ENCODE data around the gene DNAJA4. TPM values are rescaled to one million over a fixed set of nuclear protein-coding genes. Genes with fewer than 3 reads are reported as not detected.
"Not testable (repeated sequence)": the region's sequence is repeated elsewhere in the genome, so short reads cannot be mapped to it uniquely, and the experiment has no call there.

DNAJA4 gene
- total RNA-seq, 1 donor from 2014 or later, result 18.0 TPM

DNA sequence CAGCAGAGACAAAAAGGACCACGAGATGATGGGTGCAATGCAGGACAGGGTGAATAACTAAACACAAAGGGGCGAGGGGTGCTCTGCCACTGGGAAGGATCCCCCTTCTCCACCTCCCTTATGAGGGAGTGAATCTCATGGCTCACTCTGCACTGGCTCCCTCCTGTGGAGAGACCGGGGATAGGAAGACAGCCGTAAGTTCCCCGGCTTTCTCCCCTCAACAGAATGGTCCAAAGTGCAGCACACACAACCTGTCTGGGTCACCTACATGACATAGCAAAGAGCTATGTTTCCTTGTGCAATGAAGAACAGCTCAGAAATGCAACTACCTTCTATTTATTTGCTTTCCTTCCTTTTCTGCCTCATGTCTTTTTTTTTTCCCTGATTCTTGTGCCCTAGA is 22.2 kb upstream of the DNAJA4 start:
- ATAC-seq, result no peak
- peak; percentile 43 for DNase-seq (ENCODE audit: low spot score)
- intact Hi-C loops (cut with DNase I), result no loop called here

DNA sequence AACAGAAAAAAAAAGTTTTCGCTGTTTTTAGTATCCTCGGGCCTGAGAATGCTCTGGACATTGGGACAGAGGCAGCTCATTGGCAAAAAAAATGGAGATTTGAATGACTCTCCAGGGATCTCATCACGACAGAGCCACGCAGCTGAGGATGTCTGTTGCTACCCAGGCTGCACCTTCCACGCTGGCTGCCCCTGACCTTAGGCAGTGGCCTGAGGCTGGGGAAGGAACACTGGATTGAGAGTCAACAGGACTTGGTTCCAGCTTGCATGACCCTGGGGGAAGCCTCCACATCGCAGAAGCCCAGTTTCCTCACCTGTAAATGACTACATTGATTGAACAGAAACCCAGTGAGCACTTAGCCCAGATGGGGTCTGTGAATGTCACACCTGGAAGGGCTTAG is 21.3 kb upstream of the DNAJA4 start:
- intact Hi-C loops (cut with DNase I), result no loop called here
- peak; percentile 37 for DNase-seq (ENCODE audit: low spot score)
- ATAC-seq, result no peak

DNA sequence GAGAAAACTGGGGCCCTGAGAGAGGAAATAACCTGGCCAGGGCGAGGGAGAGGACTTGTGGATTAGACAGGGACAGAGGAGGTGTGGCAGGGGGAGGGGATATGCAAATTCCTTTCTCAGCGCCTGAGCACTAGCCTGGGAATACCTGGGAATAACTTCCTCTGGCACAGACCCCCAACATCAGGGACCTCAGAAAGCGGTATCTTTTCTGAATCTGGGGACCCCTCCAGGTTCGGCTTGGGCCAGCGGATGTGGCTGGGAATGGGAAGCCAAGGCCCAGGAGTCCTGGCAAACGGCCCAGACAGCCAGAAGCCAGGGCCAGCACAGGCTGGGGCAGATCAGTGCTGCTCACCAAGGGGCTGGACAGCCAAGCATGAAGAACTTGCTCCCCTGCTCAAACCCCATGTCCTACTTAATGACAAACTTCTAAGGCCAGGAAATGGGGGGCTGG is 20.8 kb upstream of the DNAJA4 start:
- intact Hi-C loops (cut with DNase I), result no loop called here
- peak; percentile 66 for DNase-seq (ENCODE audit: low spot score)
- ATAC-seq, result peak; percentile 63

DNA sequence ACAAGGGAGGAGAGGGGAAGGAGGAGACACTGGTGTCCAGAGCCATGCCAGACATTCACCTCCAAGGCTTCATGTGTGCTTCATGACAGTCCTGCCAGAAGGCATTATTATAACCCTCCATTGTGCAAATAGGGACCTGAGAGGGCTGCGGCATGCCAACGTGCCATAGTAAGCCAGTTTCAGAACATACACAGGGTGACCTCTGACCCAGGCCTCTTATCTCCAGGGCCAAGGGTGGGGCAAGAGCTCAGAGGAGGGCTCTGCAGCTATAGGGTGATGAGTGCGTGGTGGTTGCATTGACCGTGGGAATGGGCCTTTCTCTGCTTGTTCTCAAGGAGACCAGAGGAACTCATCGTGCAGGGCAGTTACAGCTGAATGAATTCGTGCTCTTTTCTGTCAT is 20.3 kb upstream of the DNAJA4 start:
- ATAC-seq (no peak), DNase-seq (ENCODE audit: low spot score) (peak; percentile 22)
- intact Hi-C loops (cut with DNase I), result no loop called here

DNA sequence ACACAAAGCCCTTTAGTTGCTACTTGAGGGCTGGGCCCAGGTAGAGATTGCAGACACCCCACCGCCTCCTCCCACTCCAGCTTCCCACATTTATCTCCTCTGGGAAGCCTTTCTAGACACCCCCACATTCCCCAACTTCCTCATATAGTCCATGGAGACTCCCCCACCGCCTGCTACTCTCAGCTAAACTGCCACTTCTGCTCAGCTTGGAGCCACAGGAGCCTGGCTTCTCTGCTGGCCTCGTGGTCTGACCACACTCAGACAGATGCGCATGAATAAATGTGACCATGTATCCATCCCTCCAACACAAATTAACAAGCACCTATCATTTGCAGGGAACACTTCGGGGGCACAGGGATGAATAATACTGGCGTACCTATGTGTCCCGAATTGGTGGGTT is 19.5 kb upstream of the DNAJA4 start:
- intact Hi-C loops (cut with DNase I), result loop anchor here (5.0 kb wide), 1 partner anchor 878 kb away; no protein-coding TSS in a partner anchor
- ATAC-seq, result no peak
- peak; percentile 28 for DNase-seq (ENCODE audit: low spot score)

DNA sequence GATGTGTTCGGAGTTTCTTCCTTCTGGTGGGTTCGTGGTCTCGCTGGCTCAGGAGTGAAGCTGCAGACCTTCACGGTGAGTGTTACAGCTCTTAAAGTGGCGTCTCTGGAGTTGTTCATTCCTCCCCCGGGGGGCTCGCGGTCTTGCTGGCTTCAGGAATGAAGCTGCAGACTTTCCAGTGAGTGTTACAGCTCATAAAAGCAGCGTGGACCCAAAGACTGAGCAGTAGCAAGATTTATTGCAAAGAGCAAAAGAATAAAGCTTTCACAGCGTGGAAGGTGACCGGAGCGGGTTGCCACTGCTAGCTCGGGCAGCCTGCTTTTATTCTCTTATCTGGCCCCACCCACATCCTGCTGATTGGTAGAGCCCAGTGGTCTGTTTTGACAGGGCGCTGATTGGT is 19.0 kb upstream of the DNAJA4 start:
- intact Hi-C loops (cut with DNase I), result loop anchor here (5.0 kb wide), 1 partner anchor 878 kb away; no protein-coding TSS in a partner anchor
- DNase-seq (ENCODE audit: low spot score), result peak; percentile 15
- ATAC-seq, result not testable (repeated sequence)

DNA sequence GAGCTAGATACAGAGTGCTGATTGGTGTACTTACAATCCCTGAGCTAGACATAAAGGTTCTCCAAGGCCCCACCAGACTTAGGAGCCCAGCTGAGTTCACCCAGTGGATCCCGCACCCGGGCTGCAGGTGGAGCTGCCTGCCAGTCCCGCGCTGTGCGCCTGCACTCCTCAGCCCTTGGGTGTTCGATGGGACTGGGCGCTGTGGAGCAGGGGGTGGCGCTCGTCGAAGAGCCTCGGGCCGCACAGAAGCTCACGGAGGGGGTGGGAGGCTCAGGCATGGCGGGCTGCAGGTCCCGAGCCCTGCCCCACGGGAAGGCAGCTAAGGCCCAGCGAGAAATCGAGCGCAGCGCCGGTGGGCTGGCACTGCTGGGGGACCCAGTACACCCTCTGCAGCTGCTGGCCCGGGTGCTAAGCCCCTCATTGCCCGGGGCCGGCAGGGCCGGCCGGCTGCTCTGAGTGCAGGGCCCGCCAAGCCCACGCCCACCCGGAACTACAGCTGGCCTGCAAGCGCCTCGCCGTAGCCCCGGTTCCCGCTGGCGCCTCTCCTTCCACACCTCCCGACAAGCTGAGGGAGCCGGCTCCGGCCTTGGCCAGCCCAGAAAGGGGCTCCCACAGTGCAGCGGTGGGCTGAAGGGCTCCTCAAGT is 18.3 kb upstream of the DNAJA4 start:
- intact Hi-C loops (cut with DNase I), result loop anchor here (5.0 kb wide), 1 partner anchor 879 kb away; no protein-coding TSS in a partner anchor
- DNase-seq (ENCODE audit: low spot score), result peak; percentile 39
- ATAC-seq, result not testable (repeated sequence)

DNA sequence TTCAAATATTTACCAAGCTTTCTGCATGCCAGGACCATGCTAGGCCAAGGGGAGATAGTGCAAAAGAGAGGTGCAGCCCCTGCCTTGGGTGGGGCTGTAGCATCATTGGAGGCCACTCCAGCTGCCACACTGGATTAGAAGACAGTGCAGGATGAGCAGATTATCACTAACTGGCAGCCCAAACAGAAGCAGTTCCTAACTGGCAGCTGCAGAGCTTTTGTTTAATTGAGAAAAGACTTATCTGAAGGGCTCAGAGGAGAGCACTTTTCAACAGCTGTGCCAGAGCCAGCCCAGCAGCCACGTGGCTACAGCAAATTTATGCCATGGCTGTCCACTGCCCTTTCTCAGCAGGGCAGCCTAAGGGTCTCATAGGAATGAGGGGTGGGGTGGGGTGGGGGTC is 16.5 kb upstream of the DNAJA4 start:
- DNase-seq (ENCODE audit: low spot score) (no peak), ATAC-seq (no peak)
- intact Hi-C loops (cut with DNase I), result loop anchor here (5.0 kb wide), 1 partner anchor 881 kb away; no protein-coding TSS in a partner anchor

DNA sequence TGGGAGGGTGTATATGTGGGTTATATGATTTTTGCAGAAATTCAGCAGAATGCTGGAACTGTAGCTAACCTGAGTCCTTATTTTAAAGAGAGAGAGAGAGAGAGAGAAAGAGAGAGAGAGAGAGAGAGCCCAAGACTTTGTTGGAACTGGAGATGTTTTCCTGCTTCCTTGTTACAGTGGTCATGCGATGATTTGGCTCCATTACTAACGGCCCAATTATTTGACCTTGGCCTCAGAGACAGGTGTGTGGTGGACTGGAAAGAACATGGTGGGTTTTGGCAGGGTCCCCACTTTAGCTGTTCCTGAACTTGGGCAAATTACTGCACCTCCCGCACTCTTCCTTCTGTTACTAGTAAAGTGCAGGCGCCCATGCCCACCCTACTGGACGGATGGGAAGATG is 15.2 kb upstream of the DNAJA4 start:
- intact Hi-C loops (cut with DNase I), result loop anchor here (5.0 kb wide), 1 partner anchor 882 kb away; no protein-coding TSS in a partner anchor
- DNase-seq (ENCODE audit: low spot score) (no peak), ATAC-seq (no peak)

DNA sequence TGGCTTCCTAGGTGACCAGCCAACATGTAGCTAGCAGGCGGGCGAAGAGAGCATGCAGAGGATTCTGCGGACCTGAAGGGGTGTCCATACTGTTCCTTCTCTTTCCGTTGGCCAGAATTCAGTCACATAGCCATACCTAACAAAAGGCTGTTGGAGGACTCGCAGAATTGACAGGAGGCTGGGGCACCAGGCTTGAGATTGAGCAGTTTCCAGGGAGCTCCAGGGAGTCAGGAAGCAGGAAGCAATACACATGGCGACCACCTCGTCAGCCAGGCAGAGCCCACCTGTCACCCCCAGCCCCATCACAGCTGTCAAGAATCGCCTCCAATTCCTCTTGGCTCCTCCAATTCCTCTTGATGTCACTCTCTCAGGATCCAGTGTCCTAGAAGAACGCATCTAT is 13.2 kb upstream of the DNAJA4 start:
- intact Hi-C loops (cut with DNase I), result no loop called here
- DNase-seq (ENCODE audit: low spot score), result no peak
- no peak for ATAC-seq

DNA sequence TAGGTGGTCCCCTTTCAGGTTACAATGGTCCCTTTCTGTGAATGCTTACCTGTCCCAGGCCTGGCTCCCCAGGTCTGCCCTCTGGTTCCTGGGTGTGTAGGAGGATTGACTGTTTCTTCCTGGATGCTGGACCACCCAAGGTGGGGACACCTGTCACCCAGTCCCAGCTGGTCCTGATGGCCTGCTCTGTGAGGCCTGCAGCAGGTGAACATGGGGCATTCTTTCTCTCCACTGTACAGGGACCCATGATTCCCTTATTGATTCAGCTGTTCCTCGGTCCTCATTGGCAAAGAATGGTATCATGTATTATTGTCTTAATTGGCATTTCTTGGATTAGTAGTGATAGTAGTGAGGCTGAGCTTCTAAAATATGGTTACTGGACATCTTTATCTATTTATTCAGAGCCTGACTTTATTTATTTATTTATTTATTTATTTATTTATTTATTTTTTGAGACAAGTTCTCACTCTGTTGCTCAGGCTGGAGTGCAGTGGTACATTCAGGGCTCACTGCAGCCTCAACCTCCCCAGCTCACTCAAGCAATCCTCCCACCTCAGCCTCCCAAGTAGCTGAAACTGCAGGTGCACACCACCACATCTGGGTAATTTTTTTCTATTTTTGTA is 8.8 kb upstream of the DNAJA4 start:
- ATAC-seq (no peak), DNase-seq (ENCODE audit: low spot score) (no peak)
- intact Hi-C loops (cut with DNase I), result no loop called here

DNA sequence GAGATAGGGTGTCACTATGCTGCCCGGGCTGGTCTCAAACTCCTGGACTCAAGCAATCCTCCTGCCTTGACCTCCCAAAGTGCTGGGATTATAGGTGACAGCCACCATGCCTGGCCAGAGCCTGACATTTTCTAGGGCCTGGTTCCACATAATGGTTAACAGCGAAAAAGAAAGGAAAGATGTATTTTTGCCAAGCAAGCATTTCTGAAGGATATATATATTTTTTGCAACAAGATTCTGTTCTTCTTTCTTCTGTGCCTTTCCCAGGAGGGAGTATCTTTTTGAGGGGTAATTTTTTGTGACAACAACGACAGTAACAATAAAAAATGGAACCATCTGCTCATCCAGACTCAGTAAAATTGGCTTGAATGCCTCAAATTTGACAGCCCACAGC is 8.3 kb upstream of the DNAJA4 start:
- DNase-seq (ENCODE audit: low spot score) (no peak), ATAC-seq (no peak)
- intact Hi-C loops (cut with DNase I), result no loop called here

DNA sequence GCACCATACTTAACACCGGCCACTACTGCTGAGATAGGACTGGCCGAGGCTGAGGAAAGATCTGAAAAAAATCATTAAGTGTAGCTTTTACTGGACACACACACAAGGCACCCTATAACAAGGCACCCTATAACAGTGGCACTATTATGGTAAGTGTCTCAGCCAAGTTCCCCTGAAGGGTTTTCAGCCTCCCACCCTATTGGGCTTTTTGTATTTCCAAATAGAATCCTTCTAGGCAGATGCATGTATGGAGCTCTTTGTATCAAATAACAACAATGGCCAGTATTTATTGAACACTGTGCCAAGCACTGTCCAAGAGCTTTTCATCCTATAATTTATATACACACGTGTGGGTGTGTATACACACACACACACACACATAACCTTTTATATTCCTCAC is 6.7 kb upstream of the DNAJA4 start:
- DNase-seq (ENCODE audit: low spot score) (no peak), ATAC-seq (no peak)
- intact Hi-C loops (cut with DNase I), result no loop called here

DNA sequence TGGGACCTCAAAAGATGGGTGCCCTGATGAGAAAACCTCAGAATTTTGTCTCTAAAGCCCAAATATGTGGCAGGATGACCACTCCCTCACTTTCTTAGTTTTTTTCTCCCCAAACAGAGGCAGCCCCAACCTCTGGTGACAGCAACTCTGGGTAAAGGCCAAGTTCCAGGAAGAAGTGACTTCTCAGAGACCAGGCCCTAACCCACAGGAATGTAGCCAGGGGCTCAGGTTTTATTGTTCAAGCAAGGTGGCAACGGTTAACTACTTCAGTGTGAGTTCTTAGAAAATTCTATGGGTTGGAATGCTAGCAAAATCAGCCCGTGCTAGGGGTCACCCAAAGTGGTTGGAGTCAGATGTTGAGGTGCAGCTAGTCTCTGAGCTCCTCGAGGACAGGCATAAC is 5.1 kb upstream of the DNAJA4 start:
- DNase-seq (ENCODE audit: low spot score), result no peak
- ATAC-seq, result no peak
- intact Hi-C loops (cut with DNase I), result no loop called here

DNA sequence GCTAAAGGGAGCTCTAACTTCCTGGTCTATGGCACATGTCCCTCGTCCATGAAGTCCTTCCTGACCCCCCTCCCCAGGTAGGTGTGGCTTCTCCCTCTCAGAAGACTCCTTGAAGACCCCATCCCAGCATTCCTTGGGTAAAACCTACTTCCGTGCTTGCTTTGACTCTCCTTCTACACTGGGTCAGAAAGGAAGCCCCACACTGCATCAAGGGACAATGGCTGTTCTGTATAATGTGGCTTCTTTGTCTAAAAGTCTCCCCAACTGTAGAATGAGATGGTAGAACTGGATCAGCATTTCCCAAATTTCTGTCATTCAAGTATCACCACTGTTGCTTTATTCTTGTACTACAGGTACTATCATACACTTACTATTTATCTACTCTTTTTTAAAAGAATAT is 3.9 kb upstream of the DNAJA4 start:
- intact Hi-C loops (cut with DNase I), result no loop called here
- no peak for ATAC-seq

DNA sequence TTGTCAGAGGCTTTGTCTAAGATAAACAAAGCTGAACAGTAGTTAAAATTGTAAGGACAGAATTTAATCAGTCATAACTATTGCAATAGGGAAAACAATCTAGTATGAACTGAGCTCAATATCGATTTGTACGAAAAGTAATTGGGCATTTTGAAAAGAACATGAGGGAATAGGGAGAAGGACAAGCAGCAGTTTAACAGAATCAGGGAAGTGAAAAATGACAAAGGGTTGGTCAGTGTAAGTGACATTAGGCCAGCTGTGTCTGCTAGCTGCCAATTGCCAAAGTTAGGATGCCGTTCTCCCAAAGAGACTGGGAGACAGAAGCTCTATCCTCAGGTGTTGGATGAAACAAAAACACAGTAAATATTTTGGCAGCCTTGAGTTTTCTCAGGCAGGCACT is 3.3 kb upstream of the DNAJA4 start:
- DNase-seq (ENCODE audit: low spot score) (no peak), ATAC-seq (no peak)
- intact Hi-C loops (cut with DNase I), result no loop called here

More for the DNA sequence above, 3.9 kb upstream of the DNAJA4 start:
- no peak for DNase-seq (ENCODE audit: low spot score)

DNA sequence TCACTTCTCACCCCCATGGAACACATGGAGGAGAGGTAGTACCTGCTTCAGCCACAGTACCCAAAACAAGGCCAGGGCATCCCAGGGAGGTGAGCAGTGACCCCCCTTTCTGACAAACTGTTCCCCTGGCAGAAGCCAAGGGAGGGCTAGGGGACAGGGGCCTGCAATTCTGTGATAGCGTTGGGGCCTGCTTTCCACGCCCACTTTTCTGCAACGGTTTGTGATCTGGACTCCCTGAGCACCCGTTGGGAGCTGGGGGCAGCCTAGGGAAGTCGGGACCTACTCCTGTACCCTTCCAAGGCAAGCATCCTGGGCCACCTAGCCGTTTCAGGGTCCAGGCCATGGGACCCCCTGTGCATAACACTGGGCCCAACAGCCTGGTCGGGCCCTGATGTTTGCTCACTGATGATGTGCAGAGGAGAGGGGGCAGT is 996 bp upstream of the DNAJA4 start:
- DNase-seq (ENCODE audit: low spot score) (no peak), ATAC-seq (peak; percentile 25)
- intact Hi-C loops (cut with DNase I), result no loop called here

DNA sequence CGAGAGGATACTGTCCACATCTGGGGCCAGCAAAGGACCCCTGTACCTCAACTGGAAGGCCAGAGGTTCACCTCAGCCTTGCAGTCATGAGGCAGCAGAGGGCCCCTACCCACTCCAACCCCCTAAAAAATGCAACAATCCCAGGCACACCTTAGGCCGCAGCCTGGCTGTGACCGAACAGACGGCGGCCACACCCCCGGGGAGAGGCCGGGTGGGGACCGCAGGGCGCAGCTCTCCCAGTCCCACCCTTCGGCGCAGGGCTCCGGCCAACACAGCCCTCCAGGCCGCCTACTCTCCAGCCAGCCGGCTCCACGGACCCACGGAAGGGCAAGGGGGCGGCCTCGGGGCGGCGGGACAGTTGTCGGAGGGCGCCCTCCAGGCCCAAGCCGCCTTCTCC is 457 bp upstream of the DNAJA4 start:
- DNase-seq (ENCODE audit: low spot score) (no peak), ATAC-seq (peak; percentile 14)
- intact Hi-C loops (cut with DNase I), result no loop called here

DNA sequence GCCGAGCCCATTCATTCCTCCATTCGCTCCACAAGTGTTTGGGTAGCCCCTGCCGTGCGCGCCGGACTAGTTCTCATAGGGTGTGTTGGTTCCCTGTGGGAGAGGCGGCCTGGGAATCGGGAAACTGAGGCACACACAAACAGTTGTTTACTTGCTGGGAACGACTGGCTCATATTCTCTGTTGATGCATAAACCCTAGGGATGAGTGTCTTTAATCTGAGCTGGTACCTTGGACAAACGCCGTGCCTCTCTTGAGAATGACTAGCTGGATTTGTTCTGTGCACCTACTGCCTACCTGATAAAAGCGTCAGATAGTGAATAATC is 737 bp downstream of the DNAJA4 start:
- DNase-seq (ENCODE audit: low spot score) (no peak), ATAC-seq (no peak)
- intact Hi-C loops (cut with DNase I), result no loop called here

DNA sequence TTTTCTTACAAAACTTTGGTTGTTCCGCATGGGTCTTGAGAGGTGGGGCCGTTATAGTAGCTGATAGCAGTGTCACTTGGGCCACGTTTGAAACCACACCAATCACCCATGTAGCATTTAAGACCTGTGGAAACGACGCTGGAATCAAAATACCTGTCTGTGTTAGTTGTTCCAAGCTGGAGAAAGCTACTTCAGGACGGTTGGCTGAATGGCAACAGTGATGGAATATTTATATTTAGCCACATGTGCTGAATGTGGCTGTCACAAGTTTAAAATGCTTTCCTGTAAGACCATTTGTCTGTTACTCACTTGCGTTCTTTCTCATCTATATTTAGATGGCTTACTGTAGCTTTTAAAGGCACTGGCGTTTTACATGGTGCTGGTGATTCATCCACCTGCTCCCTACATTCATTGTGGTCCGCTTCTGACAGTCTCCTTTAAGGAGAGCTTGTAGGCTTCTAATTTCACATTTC is 1.4 kb downstream of the DNAJA4 start:
- ATAC-seq, result no peak
- intact Hi-C loops (cut with DNase I), result no loop called here

DNA sequence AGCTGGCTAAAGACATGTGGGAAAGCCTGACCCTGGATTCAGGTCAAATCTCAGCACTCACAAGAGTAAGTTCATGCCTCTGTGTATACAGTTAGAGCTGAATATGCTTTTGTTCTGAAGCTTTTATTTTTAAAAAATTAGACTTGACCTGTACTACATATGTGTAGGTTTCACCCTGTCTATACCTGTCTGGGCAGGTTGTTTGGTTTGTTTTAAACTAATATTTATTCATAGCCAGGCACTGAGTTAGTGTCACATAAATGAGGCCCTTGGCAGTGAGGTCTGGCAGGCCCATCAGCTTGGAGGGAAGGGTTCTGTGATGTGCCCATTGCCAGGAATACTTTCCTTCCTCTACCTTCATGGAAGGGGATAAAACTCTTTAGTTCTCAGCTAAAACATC is 1.9 kb downstream of the DNAJA4 start:
- ATAC-seq (no peak), DNase-seq (ENCODE audit: low spot score) (no peak)
- intact Hi-C loops (cut with DNase I), result no loop called here

More for the DNA sequence above, 1.4 kb downstream of the DNAJA4 start:
- no peak for DNase-seq (ENCODE audit: low spot score)

All from sciatic nerve (tissue), 2 donors.